Measurements from ENCODE around the gene ZNF277. TPM values are rescaled to one million over a fixed set of nuclear protein-coding genes. Genes with fewer than 3 reads are reported as not detected.
A peak's percentile ranks its signal among the peaks of the same experiment; 100 is the strongest.

ZNF277 gene
- total RNA-seq, 1 donor from 2014 or later = 31.4 TPM

DNA sequence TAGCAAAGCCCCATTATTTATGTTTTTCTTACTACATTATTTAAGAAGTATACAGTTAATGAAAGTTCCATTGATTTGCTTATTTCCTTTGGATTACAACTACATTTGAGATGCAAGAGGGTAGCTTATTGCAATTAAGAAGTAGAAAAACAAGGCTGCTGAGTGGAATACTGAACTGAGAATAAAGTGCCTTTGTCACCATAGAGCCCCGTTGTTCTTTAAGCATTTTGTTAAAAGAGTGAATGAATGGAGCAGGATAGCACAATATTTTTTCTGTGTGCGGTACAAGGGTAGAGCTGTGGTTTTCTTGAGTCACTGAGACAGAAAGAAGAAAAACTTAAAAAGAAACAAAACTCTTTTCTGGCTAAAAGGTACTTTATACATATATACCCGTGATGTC lies 45.6 kb downstream of the ZNF277 start:
- no peak for DNase-seq (ENCODE audit: low read depth)

DNA sequence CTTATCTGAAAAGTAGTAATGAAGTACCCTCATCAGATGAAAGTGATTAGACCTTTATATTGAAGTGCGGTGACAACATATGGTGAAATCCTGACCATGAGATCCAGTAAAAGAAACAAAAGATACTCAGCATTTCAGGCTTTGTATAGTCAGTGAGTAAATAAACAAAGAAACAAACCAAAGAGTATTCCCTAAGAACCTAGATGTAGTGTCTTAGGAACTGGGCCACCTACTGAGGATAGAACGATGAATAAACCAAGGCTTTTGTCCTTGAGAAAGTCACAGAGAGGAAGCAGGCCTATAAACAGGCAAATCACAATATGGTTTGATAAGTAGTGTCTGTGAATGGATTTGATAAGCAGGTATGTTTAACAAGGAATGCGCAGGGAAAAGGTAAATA lies 46.2 kb downstream of the ZNF277 start:
- no peak for DNase-seq (ENCODE audit: low read depth)

DNA sequence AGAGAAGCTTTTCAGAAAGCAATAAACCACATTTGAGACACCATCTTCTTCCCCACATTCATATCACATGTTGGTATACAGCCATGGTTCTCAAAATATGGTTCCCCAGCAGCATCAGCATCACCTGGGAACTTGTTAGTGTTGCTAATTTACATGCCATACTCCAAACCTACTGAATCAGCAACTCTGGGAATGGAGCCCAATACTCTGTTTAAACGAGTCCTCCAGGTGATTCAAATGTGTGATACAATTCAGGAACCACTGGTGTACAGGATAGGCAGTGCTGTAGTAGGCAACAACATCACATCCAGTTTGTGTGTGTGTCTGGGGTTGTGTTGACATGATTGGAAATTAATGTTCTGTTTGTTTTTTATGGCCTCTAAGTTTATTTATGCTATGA lies 47.7 kb downstream of the ZNF277 start:
- DNase-seq (ENCODE audit: low read depth) = no peak

DNA sequence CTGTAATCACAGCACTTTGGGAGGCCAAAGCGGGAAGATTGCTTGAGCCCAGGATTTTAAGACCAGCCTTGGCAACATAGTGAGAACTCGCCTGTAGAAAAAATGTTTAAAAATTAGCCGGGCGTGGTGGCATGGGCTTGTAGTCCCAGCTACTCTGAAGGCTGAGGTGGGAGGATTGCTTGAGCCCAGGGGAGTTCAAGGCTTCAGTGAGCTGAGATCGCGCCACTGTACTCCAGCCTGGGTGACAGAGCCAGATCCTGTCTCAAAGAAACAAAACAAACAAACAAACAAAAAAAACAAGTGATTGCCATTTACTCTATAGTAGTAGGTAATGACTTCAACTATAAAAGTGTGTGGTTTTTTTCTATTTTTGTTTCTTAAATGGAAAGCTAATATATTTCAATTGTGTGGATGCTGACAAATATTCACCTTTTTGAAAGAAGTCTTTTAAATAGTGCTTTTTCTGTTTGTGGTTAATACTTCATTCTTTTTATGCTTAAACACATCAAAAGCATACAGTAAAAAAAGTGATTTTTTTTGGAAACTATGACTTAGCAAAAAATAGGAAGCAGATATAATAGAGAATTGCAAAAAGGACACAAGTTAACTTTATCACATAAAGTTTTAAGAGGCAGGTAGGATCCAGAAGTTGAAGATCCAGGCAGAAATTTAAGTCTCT lies 48.4 kb downstream of the ZNF277 start:
- DNase-seq (ENCODE audit: low read depth) = no peak

DNA sequence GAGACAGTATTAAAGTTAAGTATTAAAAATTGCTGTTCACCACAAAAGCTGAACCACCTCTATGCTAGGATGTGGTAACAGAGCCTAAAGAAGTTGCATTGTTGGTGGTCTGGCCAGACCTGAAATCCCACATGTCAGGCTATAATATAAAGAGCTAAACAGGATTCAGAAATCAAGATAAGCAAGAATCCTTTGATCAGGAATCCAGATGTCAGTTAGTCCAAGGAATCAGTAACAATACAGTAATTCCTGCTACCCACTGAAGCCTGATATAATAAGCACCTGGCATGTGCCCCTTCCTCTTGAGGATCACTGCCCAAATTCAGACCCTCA lies 48.9 kb downstream of the ZNF277 start:
- DNase-seq (ENCODE audit: low read depth) = no peak

DNA sequence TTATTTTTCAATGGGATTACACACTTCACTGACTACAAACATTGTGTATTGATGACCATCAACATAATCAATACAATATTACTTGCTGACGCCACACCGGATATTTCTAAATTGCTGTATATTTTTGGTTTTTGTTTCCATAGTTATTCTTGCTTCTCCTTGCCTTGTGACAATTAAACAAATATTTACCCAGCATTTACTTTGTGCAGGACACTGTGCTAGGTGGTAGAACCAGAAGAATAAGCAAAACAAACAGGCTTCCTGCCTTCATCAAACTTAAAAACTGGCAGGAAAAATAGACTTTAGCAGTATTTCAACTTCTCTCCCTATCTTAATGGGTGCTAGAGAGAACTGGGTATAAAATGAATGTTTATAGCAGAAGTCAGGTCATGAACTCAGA lies 50.6 kb downstream of the ZNF277 start:
- DNase-seq (ENCODE audit: low read depth) = no peak

DNA sequence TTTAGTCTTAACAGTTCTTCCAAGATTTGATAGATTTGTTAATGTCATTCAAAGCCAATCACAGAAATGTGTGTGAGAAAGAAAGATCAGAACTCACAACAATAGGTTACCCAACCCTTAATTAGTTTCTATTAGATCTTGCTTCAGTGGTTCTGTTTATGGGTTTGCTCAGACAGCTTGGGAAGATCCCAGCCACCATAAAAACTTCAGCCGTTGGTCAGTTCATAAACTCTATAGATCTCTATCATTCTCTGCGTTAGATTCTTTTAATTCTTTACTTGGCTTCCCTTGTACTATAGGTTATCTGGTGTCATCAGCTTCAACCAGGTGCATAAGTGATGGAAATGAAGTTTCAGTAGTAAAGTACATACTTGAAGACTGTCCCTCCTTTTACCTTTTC lies 54.4 kb downstream of the ZNF277 start:
- DNase-seq (ENCODE audit: low read depth) = no peak

DNA sequence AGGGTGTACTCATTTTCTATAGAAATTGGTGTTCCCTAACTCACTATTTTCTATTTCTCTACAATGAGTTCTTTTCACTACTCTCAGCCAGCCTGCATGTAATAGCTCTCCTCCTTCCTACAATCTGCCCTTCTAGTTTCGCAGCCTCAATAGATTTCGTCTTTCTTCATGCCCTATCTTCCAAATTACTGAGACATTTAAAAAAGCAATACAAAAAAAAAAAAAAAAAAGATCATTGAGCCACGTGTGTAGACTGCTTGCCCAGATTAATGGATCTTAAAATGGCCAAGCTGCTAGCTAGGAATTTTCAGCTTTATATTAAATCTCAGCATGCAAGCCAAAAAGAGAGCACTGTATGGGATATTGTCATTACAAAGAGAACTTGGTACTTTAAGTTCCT lies 55.5 kb downstream of the ZNF277 start:
- DNase-seq (ENCODE audit: low read depth) = no peak

DNA sequence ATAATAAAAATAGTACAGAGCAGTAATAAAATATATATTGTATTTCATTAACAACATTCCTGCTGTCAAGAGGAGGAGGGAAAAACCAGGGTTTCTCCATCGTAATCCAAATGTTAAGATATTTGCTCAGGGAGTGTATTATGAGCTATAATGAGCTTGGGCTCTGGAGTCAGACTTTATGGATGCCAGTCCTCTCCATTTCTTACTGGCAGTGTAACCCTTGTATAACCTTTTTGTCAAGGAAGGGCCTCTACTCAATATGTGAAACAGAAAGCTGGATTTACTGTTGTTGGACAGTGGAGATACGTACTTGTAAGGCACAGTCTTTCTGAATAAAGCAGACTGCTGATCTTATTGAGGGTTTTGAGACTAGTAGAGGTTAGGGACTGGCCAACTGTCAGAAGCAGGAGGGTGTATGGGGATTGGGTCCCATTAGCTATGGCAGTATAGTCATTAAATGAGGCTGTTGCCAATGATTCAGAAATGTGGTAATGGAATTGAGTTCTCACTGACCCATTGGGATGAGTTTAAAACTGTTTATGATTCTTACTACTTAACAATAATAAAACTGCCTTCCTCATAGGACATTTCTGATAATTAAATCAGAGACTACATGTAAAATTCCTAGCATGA lies 56.5 kb downstream of the ZNF277 start:
- DNase-seq (ENCODE audit: low read depth) = no peak

DNA sequence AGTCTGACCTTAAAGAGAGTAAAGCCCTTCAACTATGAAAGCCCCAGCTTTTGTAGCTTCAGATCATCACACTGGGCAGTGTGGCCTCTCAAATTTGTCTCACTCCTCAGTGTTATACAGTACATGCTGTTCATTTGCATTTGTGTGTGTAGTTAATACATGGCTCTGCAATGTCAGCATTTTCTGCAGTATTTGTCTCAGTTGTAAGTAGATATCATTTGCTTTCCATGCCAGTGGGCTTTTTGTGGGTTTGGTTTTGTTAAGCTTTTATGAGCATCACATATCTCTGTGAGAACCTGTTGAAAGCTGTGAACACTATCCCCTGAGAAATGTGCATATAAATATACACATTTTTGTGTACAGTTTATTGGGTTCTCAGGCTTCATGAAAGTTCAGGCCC lies 57.0 kb downstream of the ZNF277 start:
- peak; percentile 49 for DNase-seq (ENCODE audit: low read depth)

DNA sequence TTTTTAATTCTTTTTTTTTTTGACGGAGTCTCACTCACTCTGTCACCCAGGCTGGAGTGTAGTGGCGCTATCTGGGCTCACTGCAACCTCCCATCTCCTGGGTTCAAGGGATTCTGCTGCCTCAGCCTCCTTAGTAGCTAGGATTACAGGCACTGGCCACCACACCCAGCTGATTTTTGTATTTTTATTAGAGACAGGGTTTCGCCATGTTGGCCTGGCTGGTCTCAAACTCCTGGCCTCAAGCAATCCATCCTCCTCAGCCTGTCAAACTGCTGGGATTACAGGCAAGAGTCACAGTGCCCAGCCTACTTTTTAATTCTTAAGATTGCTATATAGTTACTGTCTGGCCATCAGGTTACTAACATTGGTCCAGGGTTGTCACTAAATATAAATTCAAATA lies 59.6 kb downstream of the ZNF277 start:
- no peak for DNase-seq (ENCODE audit: low read depth)

DNA sequence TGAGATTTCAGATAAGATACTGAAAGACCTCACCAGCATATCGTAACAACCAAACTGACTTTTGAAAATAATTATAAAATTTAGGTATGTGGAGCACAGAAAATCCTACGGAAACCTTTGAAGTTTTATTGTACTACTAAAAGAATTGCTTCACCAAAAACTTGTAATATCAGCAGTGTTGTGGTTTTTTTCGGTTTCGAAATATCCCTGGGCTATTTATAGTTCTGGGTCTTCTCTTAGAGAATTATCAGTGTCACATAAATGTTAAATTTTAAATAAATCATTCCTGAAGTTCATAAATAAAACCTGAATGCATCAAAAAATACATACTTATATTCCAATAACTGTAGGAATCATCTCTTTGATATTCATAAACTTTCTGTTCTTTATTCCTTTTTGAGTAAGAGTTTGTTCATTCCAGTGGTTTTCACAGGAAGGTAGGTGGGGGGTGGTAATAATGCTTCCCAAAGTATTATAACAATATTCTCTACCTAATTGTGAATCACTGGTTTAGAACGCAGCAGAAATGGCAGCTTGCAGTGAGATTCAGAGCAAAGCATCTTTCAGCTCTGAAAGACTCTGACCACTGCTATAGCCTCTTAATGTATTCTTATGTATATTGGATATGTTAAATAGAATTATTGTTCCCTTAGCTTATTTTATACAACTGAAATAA lies 60.2 kb downstream of the ZNF277 start:
- DNase-seq (ENCODE audit: low read depth) = peak; percentile 57

DNA sequence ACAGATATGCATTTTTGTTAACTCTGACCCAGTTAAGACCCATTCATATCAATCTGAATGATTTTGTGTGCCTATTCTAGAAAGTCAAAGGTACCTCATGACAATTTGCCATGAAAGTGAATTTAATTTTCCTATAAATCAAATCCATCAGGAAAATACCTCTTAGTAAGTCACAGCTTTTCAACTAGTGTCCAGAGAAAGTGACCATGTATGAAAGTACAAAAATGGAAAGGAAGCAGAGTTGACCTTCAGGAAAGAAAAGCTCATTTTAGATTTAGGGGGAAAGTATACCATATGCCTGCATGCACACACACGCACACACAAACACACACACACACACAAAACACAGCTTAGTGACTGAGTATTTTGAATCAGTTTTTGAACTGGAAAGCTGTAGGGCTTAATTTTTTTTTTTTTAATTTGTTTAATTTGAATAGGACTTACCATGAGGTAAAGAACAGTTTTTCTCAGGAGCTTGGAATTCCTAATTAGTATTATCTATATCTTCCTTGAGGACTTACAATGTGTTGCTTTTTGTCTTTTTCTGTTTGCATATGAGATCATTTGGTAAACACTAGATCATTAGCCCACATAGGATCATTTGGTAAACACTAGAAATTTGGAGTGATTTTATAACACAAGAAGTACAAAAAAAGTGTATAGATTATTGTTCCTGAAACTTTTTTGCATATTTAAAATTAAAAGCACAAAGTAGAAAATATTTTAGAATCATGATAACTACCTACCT lies 61.6 kb downstream of the ZNF277 start:
- DNase-seq (ENCODE audit: low read depth) = no peak

DNA sequence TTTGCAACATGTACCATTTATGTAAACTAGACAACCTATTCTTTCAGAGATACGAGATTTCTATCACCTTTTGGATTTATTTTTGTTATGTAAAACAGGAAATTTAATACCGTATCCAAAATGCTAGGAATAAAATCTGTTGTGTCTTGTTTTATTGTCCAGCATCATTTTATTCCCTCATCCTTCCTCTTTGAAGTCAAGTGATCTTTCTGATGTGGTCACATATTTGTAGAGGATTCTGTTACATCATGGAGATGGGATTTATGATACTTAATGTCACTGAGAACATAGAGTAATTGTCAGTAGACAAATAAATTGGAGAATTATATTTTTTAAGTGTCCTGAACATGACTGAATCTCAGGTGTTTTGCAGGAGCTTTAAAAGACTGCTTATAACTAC lies 64.7 kb downstream of the ZNF277 start:
- no peak for DNase-seq (ENCODE audit: low read depth)

DNA sequence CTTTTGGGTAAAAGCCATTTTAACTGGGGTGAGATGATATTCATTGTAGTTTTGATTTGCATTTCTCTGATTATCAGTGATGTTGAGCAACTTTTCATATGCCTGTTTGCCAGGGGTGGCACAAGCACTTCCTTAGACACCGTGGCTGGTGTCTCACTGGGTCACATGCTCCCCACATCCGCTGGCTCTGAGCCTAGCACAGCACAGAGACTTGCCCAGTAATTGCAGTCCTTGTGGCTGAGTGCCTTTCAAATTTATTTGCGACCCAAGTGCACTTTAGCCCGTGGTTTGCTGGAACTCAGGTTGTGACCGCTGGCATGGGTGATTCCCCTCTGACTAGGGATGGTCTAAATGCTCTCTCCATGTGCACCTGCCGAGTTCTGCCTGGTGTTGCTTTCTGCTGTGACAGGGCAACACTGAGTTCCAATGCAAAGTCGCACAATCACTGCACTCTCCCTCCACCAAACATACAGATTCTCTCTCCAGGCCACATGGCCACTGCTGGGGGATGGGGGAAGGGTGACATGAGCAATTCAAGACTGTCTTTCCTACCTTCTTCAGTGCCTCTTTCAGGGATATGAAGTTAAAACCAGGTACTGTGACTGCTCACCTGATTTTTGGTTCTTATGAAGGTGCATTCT lies 66.5 kb downstream of the ZNF277 start:
- DNase-seq (ENCODE audit: low read depth) = peak; percentile 49

DNA sequence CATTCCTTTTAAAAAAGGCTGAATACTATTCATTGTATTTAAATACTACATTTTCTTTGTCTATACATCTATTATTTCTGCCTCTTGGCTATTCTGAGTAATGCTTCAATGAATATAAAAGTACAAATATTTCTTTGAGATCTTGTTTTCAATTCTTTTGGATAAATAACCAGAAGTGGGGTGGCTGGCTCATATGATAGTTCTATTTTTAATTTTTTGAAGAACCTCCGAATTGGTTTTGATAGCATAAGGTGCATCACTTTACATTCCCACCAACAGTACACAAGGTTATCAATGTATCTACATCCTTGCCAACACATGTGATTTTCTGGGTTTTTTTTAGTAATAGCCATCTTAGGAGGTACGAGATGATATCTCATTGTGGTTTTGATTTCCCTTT lies 72.5 kb downstream of the ZNF277 start:
- no peak for DNase-seq (ENCODE audit: low read depth)

DNA sequence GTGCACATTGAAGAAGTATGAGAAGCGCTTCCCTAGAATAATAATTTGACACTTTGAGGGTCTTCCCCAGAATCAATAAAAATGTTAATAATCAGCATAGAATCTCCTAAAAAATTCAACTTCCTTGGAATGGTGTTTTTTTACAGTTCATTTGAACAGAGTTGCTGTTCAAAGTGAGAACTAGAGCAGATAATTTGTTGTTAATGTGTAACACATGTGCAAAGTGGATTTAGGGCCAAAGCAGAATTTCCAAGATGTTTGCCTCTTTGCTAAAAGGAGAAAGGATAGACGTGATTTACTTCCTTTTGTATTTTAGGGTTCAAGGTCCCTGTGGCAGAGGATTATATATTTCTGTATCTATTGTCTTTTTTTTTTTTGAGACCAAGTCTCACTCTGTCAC lies 73.8 kb downstream of the ZNF277 start:
- DNase-seq (ENCODE audit: low read depth) = no peak

DNA sequence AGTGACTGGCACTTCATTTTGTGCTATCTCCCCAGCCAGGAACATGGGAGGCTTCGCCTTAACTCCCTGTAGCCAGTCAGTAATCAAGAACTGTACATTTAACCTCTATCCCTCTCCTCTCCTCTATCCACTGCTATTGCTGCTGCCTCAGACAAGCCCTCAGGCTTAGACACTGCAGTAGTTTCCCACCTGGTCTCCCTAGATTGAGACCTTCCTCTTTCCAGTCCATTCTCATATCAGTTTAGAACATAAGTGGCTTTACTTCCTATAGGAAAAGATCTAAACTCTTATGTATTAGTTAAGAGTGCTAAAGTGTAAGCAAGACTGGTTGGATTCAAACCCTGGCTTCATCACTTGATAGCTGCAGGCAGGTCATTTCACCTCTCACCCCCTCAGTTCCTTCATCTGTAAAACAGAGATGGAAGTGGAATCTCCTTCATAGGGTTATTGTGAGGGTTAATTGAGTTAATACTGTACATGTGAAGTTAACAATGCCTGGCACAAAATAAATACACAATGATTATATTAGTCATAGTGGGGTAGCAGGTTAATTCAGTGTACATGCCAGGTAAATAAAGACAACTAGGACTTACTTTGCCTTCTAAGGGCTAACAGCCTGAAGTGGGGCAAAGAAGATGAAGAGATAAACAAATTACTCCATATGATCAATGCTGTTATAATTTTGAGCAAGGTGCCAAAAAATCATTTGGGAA lies 76.1 kb downstream of the ZNF277 start:
- DNase-seq (ENCODE audit: low read depth) = no peak

DNA sequence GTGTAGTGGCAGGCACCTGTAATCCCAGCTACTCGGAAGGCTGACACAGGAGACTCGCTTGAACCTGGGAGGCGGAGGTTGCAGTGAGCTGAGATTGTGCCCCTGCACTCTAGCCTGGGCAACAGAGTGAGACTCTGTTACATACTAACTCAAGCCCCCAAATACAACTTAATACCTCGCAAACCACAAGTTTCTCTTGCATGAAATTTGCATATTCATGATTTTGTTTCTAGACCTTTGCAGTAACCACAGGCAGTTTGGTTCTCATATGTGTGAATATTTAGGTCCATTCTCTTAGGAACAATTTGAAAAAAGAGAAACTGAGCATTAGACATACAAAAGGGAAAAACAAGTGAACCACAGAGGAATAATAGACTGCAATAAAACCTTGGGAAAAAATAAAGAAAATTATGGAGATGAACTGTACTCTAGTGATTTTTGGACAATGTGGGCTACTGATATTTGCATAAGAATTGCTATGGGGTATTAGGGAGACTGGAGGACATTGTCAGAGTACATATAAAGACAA lies 77.0 kb downstream of the ZNF277 start:
- no peak for DNase-seq (ENCODE audit: low read depth)

DNA sequence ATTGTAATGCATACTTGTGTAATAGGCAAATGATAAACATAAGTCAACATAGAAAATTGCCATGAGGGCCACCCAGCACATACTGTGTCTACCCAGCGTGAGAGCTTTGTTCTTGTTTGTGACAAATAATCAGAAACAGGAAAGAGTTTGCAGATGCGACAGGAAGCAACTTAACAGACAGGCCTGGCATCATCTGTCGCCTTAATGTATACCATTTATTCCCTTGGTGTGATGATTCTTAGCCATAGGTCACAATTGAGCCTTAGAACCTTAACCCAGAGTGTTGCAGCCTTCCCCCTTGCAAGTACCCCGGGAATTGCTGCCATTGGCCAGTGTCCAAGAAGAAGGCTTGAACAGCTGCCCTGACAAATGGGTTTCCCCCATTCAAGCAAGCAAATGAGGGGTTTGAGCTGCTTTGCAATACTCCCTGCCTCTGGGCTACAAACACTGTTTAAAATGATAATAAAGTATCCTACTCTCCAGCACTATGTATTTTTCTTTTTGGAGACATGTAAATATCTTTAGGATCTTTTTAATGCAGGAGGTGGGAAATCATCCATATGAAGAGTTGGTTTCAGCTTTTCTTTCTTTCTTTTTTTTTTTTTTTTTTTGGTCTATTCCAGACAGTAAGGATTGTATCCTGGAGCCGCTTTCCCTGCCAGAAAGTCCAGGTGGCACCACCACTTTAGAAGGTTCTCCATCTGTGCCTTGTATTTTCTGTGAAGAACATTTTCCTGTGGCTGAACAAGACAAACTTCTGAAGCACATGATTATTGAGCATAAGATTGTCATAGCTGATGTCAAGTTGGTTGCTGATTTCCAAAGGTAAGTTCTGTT lies 80.0 kb downstream of the ZNF277 start:
- peak; percentile 52 for DNase-seq (ENCODE audit: low read depth)

Data from myocyte (in vitro differentiated cells).